Femur (tissue), 1 donor: Measurements from ENCODE around the gene TCERG1L.

Source experiments
- DNase-seq: peaks from one replicate; pipeline ENCODE4 v3.0.0-alpha.2; 2017

Gene TCERG1L

GRCh38 chr10:131269776-131270460, 41.6 kb downstream of the TCERG1L start:
- DNase-seq = no peak

GRCh38 chr10:131267814-131268095, 43.8 kb downstream of the TCERG1L start:
- DNase-seq = no peak

- no peak for DNase-seq
These were observed 44.3 kb downstream of the TCERG1L start for GRCh38 chr10:131266936-131267813.

GRCh38 chr10:131264110-131264788, 47.3 kb downstream of the TCERG1L start:
- no peak for DNase-seq

- no peak for DNase-seq
These were observed 49.5 kb downstream of the TCERG1L start for GRCh38 chr10:131261890-131262475.

- DNase-seq = no peak
These were observed 50.9 kb downstream of the TCERG1L start for GRCh38 chr10:131260452-131261211.

- DNase-seq = no peak
These were observed 51.5 kb downstream of the TCERG1L start for GRCh38 chr10:131260031-131260430.

GRCh38 chr10:131259535-131259934, 52.0 kb downstream of the TCERG1L start:
- DNase-seq = no peak

GRCh38 chr10:131258256-131258655, 53.3 kb downstream of the TCERG1L start:
- no peak for DNase-seq

- DNase-seq = no peak
These were observed 54.5 kb downstream of the TCERG1L start for GRCh38 chr10:131257027-131257426.

GRCh38 chr10:131254859-131255252, 56.7 kb downstream of the TCERG1L start:
- no peak for DNase-seq

- DNase-seq = no peak
These were observed 57.3 kb downstream of the TCERG1L start for GRCh38 chr10:131253931-131254858.

- no peak for DNase-seq
These were observed 58.8 kb downstream of the TCERG1L start for GRCh38 chr10:131252567-131253276.

- DNase-seq = no peak
These were observed 60.4 kb downstream of the TCERG1L start for GRCh38 chr10:131251146-131251541.

- DNase-seq = no peak
These were observed 60.9 kb downstream of the TCERG1L start for GRCh38 chr10:131250454-131251145.

- DNase-seq = no peak
These were observed 61.6 kb downstream of the TCERG1L start for GRCh38 chr10:131249955-131250344.

- no peak for DNase-seq
These were observed 62.1 kb downstream of the TCERG1L start for GRCh38 chr10:131249238-131249954.

GRCh38 chr10:131248376-131249165, 63.0 kb downstream of the TCERG1L start:
- no peak for DNase-seq

GRCh38 chr10:131247873-131248272, 63.6 kb downstream of the TCERG1L start:
- DNase-seq = no peak
